Measurements from ENCODE around the gene SH3GLB1.
A peak's percentile ranks its signal among the peaks of the same experiment; 100 is the strongest.
"Not testable (repeated sequence)": the region's sequence is repeated elsewhere in the genome, so short reads cannot be mapped to it uniquely, and the experiment has no call there.

Gene SH3GLB1

DNA sequence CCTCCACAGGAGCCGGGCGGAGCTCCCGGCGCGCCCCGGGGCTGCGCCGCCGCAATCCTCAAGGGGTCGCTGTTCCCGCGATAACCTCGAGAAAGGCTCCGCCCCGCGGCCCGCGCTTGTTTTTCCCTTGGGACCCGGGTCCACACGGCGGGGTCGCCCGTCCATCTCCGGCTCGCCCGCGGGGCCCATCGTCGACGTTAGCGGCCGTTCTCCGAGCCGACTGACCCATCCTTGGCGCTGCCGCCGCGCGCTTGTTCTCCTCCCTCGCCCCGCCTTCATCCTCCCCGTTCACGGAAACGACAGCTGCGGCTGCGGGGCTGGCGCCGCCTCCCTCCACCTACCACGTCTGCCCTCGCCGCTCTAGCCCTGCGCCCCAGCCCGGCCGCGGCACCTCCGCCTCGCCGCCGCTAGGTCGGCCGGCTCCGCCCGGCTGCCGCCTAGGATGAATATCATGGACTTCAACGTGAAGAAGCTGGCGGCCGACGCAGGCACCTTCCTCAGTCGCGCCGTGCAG lies at the start of gene SH3GLB1:
Gene SH3GLB1 (plus strand): TSS at position 119 of the 514 bp plus-strand sequence. CDS start 324 bp downstream, at position 443.
- DNase-seq, result peak; percentile 93

DNA sequence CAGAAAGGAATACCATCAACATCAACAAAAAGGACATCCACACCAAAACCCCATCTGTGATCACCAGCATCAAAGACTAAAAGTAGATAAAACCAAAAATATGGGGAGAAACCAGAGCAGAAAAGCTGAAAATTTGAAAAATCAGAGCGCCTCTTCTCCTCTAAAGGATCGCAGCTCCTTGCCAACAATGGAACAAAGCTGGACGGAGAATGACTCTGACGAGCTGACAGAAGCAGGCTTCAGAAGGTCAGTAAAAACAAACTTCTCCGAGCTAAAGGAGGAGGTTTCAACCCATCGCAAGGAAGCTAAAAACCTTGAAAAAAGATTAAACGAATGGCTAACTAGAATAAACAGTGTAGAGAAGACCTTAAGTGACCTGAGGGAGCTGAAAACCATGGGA lies 46.0 kb upstream of the SH3GLB1 start:
- not testable (repeated sequence) for DNase-seq

GRCh38 chr1:86666368-86666767 lies 38.0 kb upstream of the SH3GLB1 start:
- no peak for DNase-seq

- DNase-seq, result no peak
Measured at GRCh38 chr1:86687595-86687994, 16.8 kb upstream of the SH3GLB1 start.

DNA sequence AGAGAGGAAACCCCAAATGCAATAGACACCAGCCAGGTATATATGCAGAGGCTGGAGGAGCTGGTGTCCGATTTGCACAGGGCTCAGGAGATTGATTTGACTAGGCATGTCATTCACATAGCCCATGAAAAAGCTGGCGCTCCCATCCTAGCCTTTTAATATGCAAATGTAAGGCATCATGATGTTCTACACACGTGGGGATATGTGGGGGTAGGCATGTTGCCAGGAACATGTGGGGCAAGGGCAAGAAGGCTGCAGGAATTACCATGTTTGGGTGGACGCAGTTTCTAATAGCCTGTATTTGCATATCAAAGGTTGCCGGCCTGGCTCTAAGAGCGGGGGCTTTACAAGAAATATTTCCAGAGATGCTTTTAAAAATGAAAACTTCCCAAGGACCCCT lies 11.7 kb upstream of the SH3GLB1 start:
- no peak for DNase-seq

- DNase-seq, result no peak
Measured at GRCh38 chr1:86695400-86695799, 9.0 kb upstream of the SH3GLB1 start.

GRCh38 chr1:86696522-86696921 lies 7.9 kb upstream of the SH3GLB1 start:
- no peak for DNase-seq

DNA sequence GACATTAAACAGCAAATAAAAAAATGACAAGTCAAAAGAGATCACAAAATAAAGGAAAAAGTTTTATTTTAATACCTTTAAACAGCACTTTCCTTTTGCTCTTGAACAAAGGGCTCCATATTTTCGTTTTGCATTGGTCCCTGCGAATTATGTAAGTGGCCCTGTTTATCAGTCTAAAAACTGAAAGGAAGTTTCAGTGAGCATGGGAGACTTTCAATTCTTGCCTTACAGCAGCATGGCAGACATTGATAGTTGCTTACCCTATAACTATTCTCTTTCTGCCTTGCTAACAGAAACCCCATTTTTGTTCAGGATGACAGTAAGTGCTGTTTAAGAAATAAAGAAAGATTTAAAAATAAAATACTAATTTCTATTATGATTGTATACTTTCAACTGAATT lies 5.2 kb upstream of the SH3GLB1 start:
- no peak for DNase-seq

GRCh38 chr1:86701731-86702130 lies 2.6 kb upstream of the SH3GLB1 start:
- no peak for DNase-seq

- not testable (repeated sequence) for DNase-seq
Measured at GRCh38 chr1:86702954-86703494, 1.4 kb upstream of the SH3GLB1 start.

DNA sequence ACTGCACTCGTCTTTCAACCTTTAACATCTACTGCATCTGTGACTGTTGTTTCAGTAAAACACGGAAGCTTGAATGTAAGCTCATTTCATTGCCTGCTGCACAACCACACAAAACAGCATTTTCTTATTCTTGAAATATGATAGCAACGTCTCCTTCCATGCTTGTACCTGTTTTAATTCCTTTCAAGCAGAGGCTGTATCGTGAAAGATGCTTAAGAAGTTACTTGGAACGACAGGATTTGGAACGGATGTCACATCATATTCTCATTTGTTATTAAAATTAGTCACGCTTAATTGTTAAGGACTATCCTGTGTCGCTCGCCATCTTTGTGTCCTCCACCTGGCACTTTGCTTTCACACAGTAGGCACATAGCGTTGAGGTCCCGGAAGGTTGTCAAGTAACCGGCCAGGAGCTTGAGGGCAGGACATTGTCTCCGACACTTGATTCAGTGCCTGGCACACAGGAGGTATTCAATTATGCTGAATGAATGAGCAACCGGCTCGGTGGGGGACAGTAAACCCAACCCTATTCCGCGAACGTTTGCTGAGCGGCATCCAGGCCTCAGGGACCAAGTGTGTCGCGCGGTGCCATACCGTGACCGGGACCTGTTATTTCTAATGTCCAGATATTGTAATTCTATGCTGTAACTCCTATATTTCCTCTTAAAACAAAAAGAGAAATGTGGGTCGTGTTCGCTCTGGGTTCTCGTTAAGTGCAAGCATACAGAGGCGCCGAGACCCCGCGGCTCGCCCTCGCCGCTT lies 499 bp upstream of the SH3GLB1 start:
- peak; percentile 57 for DNase-seq

DNA sequence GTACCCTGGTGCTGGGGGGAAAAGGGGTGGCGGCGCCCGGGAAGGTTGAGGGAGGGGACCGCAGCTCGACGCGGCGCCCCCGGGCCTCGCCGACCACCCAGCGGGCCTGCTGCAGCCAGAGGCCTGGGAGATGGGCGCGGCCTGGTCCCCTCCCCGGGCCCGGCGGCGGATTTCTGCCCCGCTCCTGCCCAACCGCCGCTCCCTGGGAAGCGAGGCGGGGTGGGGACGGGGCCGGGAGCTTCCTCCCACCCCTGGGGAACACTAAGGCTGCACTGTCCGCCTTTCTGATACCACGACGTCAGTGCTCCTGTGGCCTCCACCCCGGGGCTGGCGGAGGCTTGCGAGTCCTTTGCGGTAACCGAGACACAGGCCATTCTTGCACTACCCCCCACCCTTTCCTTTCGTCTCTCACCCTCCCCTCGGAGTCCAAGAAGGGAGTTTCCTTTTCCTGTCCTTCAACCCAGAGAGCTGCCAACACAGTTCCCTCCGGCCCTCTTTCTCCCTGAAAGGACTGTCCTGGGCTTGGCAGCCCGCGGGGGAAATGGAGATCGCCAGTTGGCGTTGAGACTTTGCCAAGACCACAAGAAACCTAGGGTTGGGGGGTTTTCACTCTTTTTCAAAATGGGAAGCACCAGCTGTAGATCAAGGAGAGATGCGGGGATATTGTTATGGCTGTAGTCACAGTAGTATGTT lies 742 bp downstream of the SH3GLB1 start:
- DNase-seq, result peak; percentile 46

DNA sequence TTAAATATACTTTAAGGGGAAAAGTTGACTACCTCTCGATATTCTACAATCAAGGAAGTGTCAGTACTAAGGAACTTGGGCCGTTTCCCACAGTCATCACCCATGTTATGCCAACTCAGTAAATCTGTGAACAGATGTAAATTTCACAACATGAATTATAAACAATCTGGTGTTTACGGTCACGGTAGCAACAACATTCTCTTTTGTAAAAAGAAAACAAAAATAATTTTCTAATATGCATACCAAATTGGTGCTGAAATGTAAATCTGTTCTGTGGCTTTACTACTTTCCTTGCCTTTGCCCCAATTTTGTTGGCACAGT lies 1.2 kb downstream of the SH3GLB1 start:
- no peak for DNase-seq

- DNase-seq, result no peak
Measured at GRCh38 chr1:86706018-86706635, 1.8 kb downstream of the SH3GLB1 start.

DNA sequence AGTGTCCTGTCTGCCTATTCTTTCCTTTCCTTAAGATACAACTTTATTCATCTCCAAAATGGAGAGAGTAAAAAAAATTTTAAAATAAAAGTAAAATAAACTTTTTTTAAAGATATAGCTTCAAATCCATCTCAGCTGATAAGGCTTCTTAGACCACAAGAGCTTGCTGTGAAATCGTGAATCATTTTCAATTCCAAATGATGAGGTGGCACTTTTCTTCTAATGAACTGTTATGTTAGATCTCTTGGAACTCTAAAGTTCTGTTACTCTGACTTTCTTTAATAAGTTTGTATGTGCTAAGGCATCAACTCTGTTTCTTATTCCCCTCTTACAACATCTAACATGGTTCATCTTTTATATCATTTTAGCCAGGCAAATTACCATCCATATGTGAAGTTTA lies 4.5 kb downstream of the SH3GLB1 start:
- no peak for DNase-seq

DNA sequence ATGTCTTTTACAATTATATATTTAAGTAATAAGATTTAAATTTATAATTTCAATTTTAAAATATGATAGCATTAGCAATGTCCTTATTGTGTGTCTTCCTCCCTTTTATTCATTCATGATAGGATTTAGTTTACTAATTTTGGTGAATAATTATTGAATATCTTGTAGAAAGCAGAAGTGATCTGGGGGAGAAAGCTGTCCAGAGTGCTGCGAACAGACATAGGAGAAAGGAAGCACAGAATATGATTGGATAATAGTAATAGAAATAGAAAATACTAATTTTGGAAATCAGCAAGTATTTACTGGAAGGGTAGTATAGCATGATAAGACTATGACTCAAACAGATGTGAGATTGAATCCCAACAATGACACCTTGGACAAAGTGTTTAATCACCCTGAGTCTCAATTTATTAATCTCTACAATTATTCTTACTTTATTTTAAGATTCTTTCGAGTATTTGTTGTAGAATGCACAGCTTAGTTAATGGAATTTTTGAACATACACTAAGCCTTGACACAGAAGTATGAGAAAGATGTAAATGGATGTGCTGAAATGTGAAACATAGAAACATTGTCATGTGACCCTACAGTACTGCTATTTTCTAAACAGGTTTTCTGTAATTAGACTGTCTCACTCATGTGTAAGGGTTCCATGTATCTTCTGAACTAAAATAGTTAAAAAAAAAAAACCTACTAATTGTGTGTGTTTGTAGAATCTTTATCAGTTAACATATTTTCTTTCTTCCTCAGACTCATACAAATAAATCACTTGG lies 7.9 kb downstream of the SH3GLB1 start:
- no peak for DNase-seq

- DNase-seq, result no peak
Measured at GRCh38 chr1:86713477-86713876, 9.1 kb downstream of the SH3GLB1 start.

DNA sequence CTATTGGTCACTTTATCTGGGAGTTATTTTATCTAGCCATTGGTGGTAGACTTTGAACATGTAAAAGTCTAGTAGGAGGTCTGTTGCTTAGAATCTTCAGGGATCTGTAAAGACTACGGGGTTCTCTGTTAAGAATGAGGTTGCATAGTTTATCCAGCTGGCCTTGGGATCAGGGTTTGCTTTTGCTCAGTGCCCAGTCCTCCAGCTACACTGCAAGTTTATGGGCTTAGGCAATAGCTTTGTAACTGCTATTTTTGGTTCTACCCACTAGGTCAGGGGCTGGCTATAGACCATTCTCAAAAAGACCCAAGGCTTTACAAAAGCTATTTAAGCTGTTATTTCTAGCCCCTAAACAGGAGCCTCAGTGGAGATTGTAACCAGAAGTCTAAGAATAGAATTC lies 9.8 kb downstream of the SH3GLB1 start:
- DNase-seq, result no peak

DNA sequence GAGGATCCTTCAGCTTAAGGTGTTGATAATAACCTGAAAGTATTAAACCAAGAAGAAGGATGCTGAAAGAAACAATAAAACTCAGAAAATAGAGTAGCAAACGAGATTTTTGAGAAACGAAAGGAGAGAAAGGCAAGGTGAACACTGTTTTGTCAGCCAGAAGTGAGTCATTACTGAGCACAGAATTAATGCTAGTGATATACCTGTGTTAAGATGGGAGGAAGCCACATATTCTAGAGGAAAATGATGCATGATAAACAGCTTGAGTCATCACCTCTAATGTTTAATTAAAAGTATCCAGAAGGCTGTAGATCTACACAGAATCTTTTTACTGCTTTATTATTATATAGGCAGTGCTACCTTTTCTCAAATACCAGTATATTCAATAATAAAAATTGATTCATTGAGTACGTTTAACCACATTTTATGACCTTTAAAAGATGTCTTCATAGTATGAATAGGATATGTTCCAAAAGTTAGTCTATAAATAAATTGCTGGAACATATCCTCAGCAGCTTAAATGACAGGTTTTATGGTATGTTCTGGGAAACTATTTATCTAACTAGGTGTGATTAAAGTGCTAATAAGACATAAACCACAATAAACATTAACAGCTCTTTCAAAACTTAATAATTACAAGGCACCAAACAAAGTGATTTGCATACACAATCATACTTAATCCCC lies 10.3 kb downstream of the SH3GLB1 start:
- DNase-seq, result no peak

DNA sequence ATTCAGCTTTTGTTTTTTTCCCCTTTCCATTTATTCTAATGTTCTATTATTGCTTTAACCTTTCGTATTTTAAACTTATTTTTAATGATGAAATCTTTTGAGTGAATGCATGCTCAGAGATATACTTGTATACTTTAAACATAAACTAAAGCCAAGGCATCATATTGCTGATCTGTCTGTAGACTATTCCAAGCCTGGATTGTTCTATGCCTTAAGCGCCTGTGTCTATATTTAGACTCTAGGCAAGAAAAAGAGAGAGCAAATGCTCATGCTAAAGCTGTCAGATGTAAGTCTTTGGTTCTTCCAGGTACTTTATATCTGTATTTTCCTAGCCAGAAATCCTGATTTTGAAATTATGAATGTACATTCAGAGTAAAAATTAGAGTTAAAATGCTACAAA lies 14.4 kb downstream of the SH3GLB1 start:
- DNase-seq, result no peak

DNA sequence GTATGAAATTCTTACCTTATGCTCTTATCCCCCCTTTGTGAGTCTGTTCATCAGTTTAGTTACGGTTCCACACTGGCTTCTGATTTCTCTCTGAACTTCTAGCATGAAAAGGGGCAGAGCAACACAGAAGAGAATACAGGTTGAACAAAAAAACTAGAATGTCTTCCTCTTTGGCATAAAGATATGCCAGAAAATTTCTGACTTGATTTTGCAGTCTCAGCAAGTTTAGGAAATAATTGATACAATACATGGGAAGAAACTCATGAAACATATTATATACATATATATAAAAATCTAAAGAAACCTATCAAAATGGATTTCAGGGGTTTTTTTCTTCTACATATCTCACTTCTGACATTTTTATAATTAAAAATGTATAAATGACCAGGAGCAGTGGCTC lies 27.0 kb downstream of the SH3GLB1 start:
- DNase-seq, result no peak

- no peak for DNase-seq
Measured at GRCh38 chr1:86733340-86733739, 29.0 kb downstream of the SH3GLB1 start.
